ENCODE data around the gene EIF4G2. TPM values are rescaled to one million over a fixed set of nuclear protein-coding genes. Genes with fewer than 3 reads are reported as not detected.

The EIF4G2 gene
- 518 and 540 TPM in 2 replicates for total RNA-seq

GRCh38 chr11:10808553-10809372, at the start of gene EIF4G2:
TSS of gene EIF4G2 (minus strand) at chr11:10808926.

GRCh38 chr11:10857709-10858438, 49.1 kb upstream of the EIF4G2 start, which contains the start of gene ZBED5:
TSS of gene ZBED5 (minus strand) at chr11:10858053. CDS start at chr11:10854945, 3,108 bp downstream.

GRCh38 chr11:10750838-10751580, 57.7 kb downstream of the EIF4G2 start, which contains the start of gene CTR9:
TSS of gene CTR9 (plus strand) at chr11:10751246. CDS start at chr11:10751413, 167 bp downstream.

Other genes with a start within 250 kb of the EIF4G2 start
- not detected in 2 replicates for gene LYVE1, start 240.3 kb downstream of the EIF4G2 start, total RNA-seq
- 5.7 and 6.8 TPM in 2 replicates for gene IRAG1, start 115.2 kb downstream of the EIF4G2 start, total RNA-seq
- gene CTR9, start 57.7 kb downstream of the EIF4G2 start, total RNA-seq: 25.4 and 26.6 TPM in 2 replicates
- gene ZBED5, start 49.1 kb upstream of the EIF4G2 start, total RNA-seq: 23.0 and 29.5 TPM in 2 replicates